Tibial nerve (tissue), 3 donors: ENCODE measurements around the gene PGR.

Experiments used
- CTCF ChIP-seq, 5 experiments: fragments of 200-600 bp in 3 of 5; fragments of 450-650 bp in 2 of 5; sonication (generic) in 3 of 5; IDR thresholded peaks; one replicate each; pipeline ENCODE4 v1.5.1; 2016 to 2019; ENCODE audit warnings: antibody characterized with exemption in 5 of 5, mild to moderate bottlenecking in 3 of 5, moderate library complexity in 2 of 5
- POLR2A ChIP-seq, 2 donors: fragments of 450-650 bp; IDR thresholded peaks; one replicate each; pipeline ENCODE4 v1.6.1; 2017; ENCODE audit warnings: antibody characterized with exemption in 2 of 2, mild to moderate bottlenecking in 2 of 2, moderate library complexity in 2 of 2

GRCh38 chr11:101030692-101031091 lies 98.9 kb downstream of the PGR start:
- TF ChIP-seq POLR2A (IDR thresholded peaks at IDR 0.05) (no peak), CTCF (IDR thresholded peaks at IDR 0.05) (no peak)
